GM19240 (cell line): ENCODE results near the gene ADAMTSL1.

Experiments
- DNase-seq: peaks from one replicate; pipeline ENCODE4 v3.0.0; 2011; ENCODE audit warnings: low spot score; ENCODE audit not compliant: insufficient read length

Gene ADAMTSL1

DNA sequence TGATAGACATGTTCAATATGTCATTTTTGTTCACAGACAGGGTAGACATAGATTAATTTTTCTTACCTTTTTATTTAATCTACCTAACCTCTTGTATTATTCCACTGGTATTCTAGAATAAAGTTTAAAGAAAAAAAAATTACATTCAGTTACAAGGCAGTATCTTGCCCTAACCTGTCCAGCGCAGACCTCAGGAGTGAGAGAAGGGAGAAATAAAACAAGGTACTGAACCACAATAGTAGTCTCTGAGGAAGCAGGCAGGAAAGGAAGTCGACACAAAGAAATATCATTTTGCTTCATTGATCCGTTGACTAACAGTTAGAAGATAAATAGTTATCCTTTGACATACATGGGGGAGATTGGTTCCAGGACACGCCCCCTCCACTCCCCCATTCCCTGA, 12.5 kb upstream of the ADAMTSL1 start:
- no peak for DNase-seq

DNA sequence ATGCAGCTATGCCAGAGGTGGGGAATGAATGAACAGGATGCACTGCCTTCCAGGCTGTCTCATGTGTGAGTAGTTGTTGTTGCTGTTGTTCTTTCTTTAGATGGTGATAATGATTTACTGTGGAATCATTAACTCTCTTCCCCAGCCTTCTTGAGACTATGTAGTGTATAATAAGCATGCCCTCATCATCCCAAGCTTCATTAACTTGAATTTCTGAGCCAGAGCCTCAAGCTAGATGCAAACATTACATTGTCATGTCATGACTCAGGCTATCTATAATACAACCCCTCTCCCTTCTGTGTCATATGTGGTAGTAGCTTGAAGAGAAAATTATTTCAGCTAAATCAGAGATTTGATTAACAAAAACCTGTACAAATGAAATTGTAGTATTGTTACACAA, 10.0 kb upstream of the ADAMTSL1 start:
- no peak for DNase-seq

DNA sequence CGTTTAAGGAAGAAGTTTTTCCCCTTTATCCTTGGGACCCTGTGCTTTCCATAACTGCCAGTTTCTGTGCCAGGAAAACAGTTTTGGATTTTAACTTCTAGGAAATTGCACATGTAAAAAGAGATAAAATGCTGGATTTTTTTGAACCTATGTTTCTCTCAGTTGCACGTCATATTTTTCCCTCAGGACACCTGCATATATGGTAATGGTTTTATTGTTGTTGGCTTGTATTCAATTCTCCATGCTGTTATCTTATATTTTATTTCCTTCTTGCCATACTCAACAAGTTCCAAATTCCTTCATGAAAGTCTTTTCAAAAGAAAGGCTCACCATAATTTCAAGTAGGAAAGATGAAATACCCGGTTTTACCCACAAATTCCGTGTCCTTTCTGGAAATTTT, 7.9 kb upstream of the ADAMTSL1 start:
- DNase-seq, result no peak

DNA sequence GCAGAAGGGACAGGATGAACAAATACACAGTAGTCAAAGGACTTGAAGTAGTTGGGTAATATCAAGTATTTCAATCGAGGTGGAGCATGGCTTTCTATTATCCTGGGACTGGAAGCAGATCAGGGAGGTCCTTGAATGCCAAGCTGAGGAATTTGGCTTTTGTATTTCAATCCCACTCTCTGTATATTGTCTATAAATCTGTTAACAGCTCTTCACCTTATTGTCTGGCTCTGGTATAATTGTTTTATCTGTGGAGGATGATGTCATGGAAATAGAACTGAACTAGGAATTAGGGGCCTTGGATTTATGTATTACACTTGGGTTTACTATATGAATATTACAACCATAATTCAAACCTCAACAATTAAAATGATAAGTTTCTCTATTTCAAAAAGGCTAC, 6.3 kb upstream of the ADAMTSL1 start:
- no peak for DNase-seq

DNA sequence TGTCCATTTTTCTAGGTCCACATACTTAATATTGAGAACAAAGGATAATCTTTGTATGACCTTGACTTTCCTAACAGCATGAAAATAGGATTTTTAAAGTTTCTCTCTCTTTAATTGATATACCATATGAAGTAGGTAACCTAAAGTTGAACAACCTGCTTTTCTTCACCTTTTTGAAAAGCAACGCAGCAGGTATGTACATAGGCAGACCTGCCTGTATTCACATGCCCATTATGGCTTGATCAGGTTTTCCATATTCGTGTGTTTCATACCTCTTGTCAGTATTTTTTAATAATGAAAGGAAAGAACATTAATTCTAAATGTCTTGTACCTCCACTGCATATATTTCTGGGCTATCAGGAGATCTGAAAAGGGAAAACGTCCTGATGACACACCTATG, 1.5 kb upstream of the ADAMTSL1 start:
- DNase-seq, result no peak

DNA sequence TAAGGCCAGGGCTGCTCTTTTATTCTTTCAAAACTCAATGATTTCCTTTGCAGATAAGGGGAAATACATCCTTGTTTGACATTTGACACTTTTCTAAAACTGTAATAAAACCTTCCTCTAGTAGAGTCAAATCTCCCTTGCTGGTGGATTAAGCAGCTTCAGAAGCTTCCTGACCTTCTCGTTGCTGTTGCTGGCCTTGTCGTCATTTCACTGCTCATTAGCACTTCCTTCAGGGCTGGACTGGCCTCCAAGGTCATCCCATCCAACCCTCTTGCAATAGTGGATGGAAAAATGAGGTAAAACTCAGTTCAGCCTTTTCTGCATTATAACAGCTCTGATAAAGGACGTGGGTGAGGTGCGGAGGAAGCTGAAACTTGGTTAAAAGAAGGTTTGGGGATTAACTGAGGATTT, 1.1 kb upstream of the ADAMTSL1 start:
- no peak for DNase-seq

DNA sequence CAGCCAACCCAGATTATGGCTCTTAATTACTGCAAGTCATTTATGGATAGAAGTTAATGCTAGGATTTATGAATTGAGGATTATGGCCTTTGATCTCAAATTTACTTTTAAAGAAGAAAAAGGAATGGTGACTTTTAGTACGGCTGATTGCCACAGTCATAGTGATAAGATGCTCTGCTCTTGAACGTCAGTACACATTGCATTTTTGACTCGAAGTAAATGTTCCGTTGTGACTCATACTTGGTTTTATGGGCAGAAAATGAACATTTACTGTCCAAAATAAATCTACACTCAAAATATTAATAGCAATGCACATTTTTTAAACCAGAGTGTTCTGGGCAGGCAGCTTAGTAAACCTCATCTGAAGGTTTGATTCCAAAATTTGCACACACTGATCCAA, 830 bp downstream of the ADAMTSL1 start:
- no peak for DNase-seq

DNA sequence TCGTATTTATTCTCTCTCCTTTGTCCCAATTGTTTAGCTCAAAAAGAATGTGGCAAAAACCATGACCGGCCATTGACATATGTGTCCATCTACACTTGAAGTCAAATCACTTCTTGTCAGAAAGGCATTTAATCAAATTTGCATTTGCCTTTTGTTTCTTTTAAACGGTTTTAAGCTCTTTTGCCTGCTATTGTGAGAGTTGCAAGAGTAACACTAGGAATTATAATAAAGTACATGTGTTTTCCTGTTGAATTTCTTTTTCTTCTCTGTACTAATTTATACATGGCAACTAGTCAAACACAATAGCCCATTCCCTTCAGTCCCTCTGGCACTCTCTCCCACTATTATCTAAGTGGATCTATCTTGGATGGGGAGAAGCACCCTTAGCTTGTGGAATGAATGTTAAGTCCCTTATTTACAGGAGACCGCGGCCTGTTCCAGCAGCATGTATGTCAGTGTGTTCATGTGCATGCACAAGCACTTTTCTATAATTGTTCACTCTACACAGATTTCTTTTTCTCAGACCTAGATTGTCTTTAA, 3.2 kb downstream of the ADAMTSL1 start:
- DNase-seq, result no peak

DNA sequence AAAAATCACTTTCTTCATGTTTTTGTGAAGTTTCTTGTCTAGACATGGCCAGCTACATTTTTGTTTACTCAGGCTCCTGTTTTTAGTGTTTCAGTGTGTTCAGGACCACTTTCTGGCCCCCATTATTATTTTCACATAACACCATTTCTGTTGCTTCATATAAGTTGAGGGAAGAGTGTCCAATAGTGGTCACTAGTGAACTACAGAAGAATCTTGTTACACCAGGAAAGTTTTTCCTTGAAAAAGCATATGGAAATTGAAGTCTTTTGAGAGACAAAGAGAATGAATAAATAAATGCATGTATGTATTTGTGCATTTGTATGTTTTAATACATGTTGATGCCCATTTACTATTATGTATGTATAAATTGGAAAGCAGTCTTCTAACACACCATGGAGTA, 3.8 kb downstream of the ADAMTSL1 start:
- no peak for DNase-seq

DNA sequence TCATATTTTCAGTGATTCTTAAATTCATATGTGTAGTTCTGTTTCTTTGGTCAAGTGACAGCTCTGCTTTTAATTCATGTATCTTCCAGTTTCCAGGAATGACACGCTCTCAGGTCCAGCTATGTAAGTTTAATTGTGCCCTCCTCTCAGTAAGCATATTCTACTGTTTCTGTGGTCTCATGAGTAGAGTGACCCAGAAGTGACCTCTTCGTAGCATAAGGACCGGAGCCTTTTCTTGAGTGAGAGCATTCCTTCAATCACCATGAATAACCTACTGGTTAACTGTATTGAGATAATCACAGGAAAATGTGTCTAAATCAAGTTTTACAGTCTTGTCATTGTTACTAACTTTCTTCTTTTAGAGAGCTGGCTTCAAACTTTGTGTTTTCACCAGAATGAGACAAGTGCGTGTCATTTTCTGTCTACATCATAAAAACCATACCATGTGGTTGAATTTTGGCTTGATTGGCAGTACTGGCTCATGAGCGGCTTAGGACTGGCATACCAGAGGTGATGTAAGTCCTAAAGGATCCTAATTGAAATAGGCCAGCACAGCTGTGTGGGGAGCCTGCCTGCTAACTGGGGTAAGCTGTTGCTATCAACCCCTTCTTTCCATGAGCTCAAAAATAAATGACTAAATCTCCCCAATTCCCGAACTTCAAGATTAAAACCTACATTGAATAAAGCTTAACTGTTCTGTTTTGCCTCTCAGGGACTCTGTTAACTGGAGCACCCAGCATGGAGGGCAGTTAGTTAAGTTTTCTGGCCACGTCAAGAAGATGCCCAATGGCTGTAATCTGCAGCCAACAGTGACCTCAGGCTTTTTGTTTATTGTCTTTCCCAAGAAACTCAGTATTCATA, 4.8 kb downstream of the ADAMTSL1 start:
- DNase-seq, result no peak

DNA sequence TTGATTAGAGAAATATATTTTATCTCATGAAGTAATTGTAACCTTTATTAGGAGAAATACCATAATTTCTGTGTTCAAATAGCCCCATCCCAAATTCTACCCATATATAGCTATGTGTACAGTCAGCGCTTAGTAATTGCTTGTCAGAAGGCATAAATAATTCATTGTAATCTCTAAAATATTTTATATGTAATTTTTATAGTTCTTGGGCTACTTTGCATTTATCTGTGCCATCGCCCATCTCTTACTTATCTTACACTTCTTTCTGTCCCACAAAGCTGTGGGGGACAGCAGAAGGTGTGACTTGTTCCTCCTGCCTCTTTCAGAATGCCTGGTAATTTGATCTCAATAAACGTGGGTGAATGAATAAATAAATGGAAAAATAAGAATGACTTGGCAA, 5.5 kb downstream of the ADAMTSL1 start:
- no peak for DNase-seq

DNA sequence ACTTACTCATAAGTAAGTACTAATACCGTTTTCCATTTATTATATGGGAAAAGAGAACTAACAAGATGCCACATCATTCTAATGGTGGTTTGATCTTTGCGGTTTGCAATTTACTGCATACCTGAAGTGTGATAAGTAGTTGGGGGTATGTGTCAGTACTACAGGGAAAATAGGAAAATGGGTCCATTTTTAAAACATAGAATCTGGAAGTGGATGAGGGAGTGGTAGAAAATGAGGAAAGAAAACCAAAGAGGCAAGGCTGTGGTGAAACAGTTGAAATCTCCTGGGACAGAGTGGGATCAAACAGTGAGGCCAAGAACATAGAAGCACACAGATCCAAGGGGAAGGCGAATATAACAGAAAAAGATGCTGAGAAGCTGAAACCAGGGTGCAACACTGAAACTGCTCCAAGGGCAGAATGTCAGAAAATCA, 6.7 kb downstream of the ADAMTSL1 start:
- no peak for DNase-seq

DNA sequence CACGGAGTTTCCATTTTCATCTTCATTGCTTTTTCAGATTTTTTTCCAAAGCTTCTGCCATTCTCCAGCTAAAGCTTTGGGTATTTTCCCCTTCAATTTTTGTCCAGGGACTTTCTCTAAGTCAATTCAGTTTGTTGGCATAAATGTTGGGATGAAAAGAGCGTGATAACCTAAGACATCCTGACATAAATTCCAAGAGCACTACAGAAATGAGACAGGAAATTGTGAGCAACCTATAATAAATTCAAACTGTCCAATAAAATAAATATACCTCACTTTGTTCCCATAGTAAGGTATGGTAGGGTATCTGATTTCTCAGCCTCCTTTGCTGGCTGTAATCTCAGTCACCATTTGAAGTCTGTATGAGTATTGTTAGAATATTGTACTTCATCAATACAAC, 8.4 kb downstream of the ADAMTSL1 start:
- no peak for DNase-seq

DNA sequence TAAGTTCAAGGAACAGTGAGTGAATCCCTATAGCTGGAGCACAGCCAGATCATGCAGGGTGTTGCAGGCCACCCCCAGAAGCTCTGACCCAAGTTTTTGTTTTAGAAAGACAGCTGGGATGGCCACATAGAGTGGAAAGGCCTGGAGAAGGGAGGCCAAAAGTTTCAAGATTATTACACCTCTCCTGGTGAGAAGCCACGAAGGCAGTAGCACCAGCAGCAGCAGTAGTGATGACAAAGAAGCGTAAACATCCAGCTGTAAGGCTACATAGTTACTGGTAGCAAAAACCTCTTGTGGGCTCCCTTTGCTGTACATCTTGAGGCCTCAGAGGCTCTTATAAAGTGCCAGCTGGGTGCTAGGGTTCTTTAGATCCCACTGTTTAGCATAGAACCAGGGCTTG, 11.8 kb downstream of the ADAMTSL1 start:
- DNase-seq, result no peak

DNA sequence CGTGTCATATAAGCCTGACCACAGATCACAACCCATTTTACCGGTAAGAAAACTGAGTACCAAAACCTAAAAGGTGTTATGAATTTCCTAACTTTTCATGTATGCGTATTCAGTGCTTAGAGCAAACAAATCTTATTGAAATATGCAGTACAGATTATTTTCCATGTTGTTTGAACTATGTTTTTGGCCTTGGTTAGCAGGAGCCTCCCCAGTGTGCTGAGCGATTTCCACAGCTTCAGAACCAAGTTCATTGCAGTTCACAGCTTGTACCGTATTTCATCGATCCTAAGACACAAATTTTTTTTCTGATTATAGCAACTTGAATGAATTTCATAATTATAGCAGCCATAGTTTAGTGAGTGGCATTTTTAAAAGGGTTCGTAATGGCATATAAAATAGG, 13.7 kb downstream of the ADAMTSL1 start:
- DNase-seq, result no peak

DNA sequence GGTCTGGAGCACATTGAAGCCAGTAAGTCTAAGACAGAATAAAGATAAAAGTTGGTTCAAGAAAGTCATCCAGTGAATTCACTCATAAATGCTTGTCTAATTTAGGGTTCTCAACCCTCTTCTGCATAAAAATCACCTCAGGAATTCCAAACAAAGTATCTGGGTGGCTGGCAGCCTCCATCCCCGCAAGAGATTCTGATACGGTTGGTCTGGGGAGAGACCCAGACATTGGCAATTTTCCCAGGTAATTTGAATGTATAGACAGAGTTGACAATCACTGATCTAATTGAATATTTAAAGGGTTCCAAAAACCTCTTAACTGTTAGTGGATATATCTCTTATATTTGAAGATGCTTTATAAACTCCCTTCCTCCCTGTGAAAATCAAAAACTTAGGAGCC, 14.9 kb downstream of the ADAMTSL1 start:
- DNase-seq, result no peak

DNA sequence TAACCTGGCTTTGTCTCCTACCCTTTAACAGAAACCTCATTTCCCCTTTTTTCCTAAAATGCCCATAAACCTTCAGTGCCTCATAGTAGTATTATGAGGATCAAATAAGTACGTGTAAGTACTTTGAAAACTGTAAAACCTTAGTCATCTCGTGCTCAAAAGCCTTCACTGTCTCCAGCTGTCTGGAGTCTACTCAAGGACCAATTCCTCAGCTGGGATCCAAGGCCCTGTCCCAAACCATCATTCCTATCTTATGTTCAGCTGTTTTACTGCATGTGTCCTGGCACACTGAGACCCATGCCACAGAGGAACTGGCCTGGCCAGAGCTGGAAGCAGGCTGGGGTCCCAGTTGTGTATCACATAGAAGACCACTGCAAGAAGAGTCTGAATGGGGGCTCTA, 15.9 kb downstream of the ADAMTSL1 start:
- no peak for DNase-seq

DNA sequence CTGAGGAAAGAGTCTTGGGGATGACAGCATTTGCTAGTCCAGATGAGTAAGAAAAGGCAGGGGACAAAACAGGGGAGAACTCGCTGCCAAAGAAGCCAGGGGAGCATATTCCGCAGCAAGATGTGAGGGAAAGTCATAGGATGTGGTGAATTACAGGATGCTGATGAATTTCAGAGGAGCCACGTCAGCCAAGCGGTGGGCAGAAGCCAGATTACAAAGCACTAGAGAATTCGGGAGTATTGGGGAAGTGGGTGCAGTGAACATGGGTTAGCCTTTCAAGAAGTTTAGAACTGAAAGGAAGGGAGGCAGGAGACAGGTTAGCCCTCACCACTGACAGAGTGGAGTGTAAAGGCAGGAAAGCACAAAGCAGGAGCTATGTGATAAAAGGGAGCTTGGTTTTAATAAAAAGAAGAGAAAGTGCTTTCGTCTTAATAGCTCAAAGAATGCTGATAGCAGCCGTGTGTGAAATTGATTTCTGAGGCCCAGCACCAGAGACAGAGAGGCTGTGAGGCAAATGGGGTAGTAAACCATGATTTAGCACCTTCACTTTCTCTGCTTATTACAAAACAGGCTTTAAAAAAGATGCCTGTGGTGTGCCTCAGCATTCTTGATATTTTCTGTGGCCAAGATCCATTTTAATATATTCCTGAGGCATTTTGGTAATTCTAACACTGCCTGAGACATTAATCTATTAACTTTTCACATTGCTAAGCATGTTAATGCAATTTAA, 16.9 kb downstream of the ADAMTSL1 start:
- no peak for DNase-seq

DNA sequence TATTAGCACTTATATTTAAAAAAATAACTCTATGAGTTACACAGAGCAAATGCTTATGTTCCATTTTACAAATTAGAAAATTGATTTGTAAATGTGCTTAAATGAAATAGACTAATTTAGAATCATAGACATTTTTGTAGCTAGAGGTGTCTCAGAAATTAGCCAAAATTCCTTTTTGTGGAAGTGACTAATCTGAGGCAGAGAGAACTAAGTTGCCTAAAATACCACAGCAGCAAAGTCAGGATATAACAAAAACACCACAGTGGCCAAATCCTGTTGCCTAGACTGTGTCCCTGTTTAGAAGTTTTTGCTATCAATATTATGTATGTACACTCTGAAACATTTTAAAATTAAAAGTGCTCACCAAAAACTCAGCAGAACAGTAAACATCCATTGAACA, 18.7 kb downstream of the ADAMTSL1 start:
- no peak for DNase-seq

DNA sequence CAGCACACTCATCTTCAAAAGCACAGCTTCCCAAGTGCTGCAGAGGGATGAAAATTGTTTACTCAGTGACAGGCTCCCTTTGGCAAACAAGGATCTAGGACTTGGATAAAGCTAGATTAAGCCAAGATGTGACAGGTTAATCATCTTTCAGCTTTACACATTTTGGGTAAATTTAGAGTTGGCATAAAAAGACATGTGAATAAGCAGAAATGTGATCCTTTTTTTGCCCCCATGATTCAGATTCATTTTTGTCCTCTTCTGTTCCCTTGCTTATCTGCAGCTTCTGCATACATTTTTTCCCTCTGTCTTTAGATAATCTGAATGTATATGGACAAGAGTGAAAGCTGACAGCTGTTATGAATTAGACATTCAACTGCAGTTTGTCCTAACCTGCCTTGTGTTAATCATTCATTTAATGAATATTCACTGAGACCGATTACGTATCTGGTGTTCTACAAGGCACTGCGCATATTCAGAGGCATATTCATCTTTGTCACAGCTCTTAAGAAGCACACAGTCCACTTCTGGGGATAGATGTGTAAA, 19.6 kb downstream of the ADAMTSL1 start:
- DNase-seq, result no peak

DNA sequence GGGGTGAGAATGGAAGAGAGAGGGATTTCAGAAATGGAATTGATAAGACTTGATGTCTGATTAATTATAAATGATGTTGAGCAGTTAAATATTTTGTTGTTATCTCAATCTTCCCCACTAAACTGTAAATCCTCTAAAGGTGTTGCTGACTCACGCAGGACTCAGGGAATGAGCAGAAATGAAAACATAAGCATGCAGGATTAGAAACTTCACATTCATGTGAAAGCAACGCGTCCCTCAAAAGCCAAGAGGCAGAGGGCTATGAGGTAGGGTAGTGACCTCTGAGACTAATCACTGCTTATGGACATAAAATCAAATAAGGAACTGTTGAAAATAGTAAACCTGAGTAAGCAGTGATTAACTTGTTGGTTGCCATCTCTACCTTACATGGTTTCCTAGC, 21.1 kb downstream of the ADAMTSL1 start:
- no peak for DNase-seq

DNA sequence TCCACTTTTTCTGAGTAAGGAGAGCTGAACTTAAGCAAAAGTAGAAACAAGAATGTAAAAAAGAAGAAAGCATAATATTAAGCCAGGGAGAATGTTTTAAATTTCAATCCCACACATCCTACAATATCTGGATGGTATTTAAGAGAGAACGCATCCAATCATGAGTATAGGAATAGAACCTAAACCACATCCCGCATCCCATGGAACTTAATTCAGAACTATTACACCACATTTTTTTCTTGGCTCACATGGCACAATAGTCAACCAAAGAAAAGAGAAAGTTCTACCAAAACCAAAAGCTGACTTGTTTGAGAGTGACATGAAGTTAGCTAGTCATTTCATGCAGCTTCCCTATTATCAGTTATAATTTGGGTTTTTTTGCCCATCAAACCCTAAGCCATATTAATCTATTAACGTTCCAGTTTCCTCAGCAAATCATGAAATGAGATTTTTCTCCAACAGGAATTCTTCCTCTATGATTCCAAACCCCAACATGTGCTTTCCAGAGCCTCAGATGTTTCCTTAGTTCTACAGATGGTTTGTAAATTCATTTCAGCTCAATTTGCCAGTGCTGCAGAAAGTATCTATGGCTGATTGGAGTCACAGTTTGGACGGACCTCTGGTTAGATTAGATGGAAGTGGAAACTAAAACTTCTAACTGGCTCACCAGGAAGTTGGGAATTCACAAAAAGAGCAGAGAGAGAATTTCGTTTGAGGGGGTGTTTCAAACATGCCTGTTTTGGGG, 22.5 kb downstream of the ADAMTSL1 start:
- DNase-seq, result no peak
